GM23338 (cell line): Measurements from ENCODE around the gene COQ10A.

ENCODE experiments used
- CREB1 ChIP-seq: fragments of 250-450 bp; sonication (Bioruptor Pico); IDR thresholded peaks from 2 replicates; pipeline ENCODE4 v1.5.0; 2020; ENCODE audit warnings: low read depth, mild to moderate bottlenecking, moderate library complexity
- EZH2 ChIP-seq: fragments of 200-600 bp; sonication (generic); IDR thresholded peaks from one replicate; pipeline ENCODE4 v1.8.0; 2017; ENCODE audit warnings: antibody characterized with exemption, mild to moderate bottlenecking, low read depth; ENCODE audit not compliant: unreplicated experiment
- JUNB ChIP-seq: IDR thresholded peaks from one replicate; pipeline ENCODE4 v1.6.1; 2016; ENCODE audit warnings: antibody characterized with exemption; ENCODE audit not compliant: unreplicated experiment
- POLR2AphosphoS5 ChIP-seq: IDR thresholded peaks from 2 replicates; pipeline ENCODE4 v1.6.1; 2016; ENCODE audit warnings: antibody characterized with exemption, low read depth
- ZNF114 ChIP-seq: fragments of 250-450 bp; sonication (Bioruptor Pico); IDR thresholded peaks from 2 replicates; pipeline ENCODE4 v1.5.0; 2020; ENCODE audit warnings: mild to moderate bottlenecking, moderate library complexity
- ZNF331 ChIP-seq: fragments of 250-450 bp; sonication (Bioruptor Pico); IDR thresholded peaks from 2 replicates; pipeline ENCODE4 v1.5.0; 2020; ENCODE audit warnings: low read depth, mild to moderate bottlenecking, moderate library complexity
- TF ChIP-seq, protein P1 (sequence below), 2 experiments: fragments of 200-600 bp in 1 of 2; sonication (generic) in 1 of 2; conservative IDR thresholded peaks; 2 replicates each; pipeline versions ENCODE4 v1.5.1 to v1.6.1; 2016 to 2017; ENCODE audit warnings: antibody characterized with exemption in 2 of 2, low read depth in 2 of 2, mild to moderate bottlenecking in 2 of 2, moderate library complexity in 1 of 2
- TF ChIP-seq, protein P2 (sequence below): IDR thresholded peaks from one replicate; pipeline ENCODE4 v1.6.1; 2018; ENCODE audit warnings: antibody characterized with exemption; ENCODE audit not compliant: unreplicated experiment

DNA sequence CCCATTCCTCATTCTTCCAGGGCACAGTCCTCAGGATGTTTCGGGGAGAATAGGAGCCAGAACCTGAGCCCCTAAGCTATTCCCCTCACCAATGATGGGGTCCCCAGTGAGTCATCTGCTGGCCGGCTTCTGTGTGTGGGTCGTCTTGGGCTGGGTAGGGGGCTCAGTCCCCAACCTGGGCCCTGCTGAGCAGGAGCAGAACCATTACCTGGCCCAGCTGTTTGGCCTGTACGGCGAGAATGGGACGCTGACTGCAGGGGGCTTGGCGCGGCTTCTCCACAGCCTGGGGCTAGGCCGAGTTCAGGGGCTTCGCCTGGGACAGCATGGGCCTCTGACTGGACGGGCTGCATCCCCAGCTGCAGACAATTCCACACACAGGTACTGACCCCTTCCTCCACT lies 35.6 kb upstream of the COQ10A start:
- TF ChIP-seq, protein P1, sequence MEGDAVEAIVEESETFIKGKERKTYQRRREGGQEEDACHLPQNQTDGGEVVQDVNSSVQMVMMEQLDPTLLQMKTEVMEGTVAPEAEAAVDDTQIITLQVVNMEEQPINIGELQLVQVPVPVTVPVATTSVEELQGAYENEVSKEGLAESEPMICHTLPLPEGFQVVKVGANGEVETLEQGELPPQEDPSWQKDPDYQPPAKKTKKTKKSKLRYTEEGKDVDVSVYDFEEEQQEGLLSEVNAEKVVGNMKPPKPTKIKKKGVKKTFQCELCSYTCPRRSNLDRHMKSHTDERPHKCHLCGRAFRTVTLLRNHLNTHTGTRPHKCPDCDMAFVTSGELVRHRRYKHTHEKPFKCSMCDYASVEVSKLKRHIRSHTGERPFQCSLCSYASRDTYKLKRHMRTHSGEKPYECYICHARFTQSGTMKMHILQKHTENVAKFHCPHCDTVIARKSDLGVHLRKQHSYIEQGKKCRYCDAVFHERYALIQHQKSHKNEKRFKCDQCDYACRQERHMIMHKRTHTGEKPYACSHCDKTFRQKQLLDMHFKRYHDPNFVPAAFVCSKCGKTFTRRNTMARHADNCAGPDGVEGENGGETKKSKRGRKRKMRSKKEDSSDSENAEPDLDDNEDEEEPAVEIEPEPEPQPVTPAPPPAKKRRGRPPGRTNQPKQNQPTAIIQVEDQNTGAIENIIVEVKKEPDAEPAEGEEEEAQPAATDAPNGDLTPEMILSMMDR (conservative IDR thresholded peaks at IDR 0.05; ENCODE audit: low read depth in 2 of 2) = no peak
- TF ChIP-seq, protein P2, sequence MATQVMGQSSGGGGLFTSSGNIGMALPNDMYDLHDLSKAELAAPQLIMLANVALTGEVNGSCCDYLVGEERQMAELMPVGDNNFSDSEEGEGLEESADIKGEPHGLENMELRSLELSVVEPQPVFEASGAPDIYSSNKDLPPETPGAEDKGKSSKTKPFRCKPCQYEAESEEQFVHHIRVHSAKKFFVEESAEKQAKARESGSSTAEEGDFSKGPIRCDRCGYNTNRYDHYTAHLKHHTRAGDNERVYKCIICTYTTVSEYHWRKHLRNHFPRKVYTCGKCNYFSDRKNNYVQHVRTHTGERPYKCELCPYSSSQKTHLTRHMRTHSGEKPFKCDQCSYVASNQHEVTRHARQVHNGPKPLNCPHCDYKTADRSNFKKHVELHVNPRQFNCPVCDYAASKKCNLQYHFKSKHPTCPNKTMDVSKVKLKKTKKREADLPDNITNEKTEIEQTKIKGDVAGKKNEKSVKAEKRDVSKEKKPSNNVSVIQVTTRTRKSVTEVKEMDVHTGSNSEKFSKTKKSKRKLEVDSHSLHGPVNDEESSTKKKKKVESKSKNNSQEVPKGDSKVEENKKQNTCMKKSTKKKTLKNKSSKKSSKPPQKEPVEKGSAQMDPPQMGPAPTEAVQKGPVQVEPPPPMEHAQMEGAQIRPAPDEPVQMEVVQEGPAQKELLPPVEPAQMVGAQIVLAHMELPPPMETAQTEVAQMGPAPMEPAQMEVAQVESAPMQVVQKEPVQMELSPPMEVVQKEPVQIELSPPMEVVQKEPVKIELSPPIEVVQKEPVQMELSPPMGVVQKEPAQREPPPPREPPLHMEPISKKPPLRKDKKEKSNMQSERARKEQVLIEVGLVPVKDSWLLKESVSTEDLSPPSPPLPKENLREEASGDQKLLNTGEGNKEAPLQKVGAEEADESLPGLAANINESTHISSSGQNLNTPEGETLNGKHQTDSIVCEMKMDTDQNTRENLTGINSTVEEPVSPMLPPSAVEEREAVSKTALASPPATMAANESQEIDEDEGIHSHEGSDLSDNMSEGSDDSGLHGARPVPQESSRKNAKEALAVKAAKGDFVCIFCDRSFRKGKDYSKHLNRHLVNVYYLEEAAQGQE = no peak
- TF ChIP-seq ZNF331 (CRISPR knock-in tag) (no peak), POLR2AphosphoS5 (no peak), EZH2 (no peak), CREB1 (CRISPR knock-in tag) (no peak), ZNF114 (no peak), JUNB (no peak)
